Neural cell (in vitro differentiated cells): ENCODE data around the gene PPM1B. TPM values are rescaled to one million over a fixed set of nuclear protein-coding genes. Genes with fewer than 3 reads are reported as not detected.

ENCODE experiments used
- H2AFZ ChIP-seq: fragments of 200-600, 300-800 bp; sonication (generic), shearing (Covaris generic); 2 replicates; pipeline ENCODE4 v1.6.0; 2014; ENCODE audit warnings: low read depth, mild to moderate bottlenecking, antibody characterized with exemption, low read length, moderate library complexity
- H3F3A ChIP-seq: fragments of 200-600 bp; shearing (Covaris generic); 2 replicates; pipeline ENCODE4 v1.6.1; 2016; ENCODE audit warnings: mild to moderate bottlenecking, moderate library complexity, mixed read lengths, antibody characterized with exemption, low read length; ENCODE audit not compliant: insufficient read depth, poor library complexity, severe bottlenecking
- H3K27ac ChIP-seq: fragments of 200-600, 300-800 bp; sonication (generic), shearing (Covaris generic); 2 replicates; pipeline ENCODE4 v1.5.1; 2014; ENCODE audit warnings: mild to moderate bottlenecking, low read length, moderate library complexity
- H3K27me3 ChIP-seq: fragments of 300-800, 200-600 bp; sonication (generic), shearing (Covaris generic); 2 replicates; pipeline ENCODE4 v1.6.0; 2014; ENCODE audit warnings: mild to moderate bottlenecking, low read depth, low read length, moderate library complexity; ENCODE audit not compliant: insufficient read depth
- H3K36me3 ChIP-seq: fragments of 300-800, 200-600 bp; sonication (generic), shearing (Covaris generic); 2 replicates; pipeline ENCODE4 v1.5.1; 2014; ENCODE audit warnings: mild to moderate bottlenecking, antibody characterized with exemption, low read length, moderate library complexity; ENCODE audit not compliant: insufficient read depth
- H3K4me2 ChIP-seq: fragments of 300-800, 200-600 bp; sonication (generic), shearing (Covaris generic); 2 replicates; pipeline ENCODE4 v1.6.0; 2014; ENCODE audit warnings: mild to moderate bottlenecking, low read length
- H3K4me3 ChIP-seq: fragments of 300-800, 200-600 bp; sonication (generic), shearing (Covaris generic); 2 replicates; pipeline ENCODE4 v1.5.1; 2014; ENCODE audit warnings: mild to moderate bottlenecking, low read length, moderate library complexity
- H3K79me2 ChIP-seq: fragments of 200-600 bp; shearing (Covaris generic); replicated peaks from 2 replicates; pipeline ENCODE4 v1.6.0; 2014; ENCODE audit warnings: mild to moderate bottlenecking, low read length, moderate library complexity; ENCODE audit not compliant: insufficient read depth
- H3K9ac ChIP-seq: fragments of 300-800, 200-600 bp; sonication (generic), shearing (Covaris generic); 2 replicates; pipeline ENCODE4 v1.6.1; 2016; ENCODE audit warnings: mild to moderate bottlenecking, low read length, mixed read lengths
- H3K9me2 ChIP-seq: fragments of 200-600 bp; shearing (Covaris generic); 2 replicates; pipeline ENCODE4 v1.6.1; 2016; ENCODE audit warnings: mild to moderate bottlenecking, low read length, mixed read lengths; ENCODE audit not compliant: insufficient read depth
- H3K9me3 ChIP-seq: fragments of 200-600, 300-800 bp; sonication (generic), shearing (Covaris generic); 2 replicates; pipeline ENCODE4 v1.6.1; 2016; ENCODE audit warnings: mild to moderate bottlenecking, mixed run types, low read length, moderate library complexity, mixed read lengths
- H4K20me1 ChIP-seq: fragments of 200-600 bp; shearing (Covaris generic); 2 replicates; pipeline ENCODE4 v1.6.1; 2016; ENCODE audit warnings: mild to moderate bottlenecking, mixed run types; ENCODE audit not compliant: insufficient read depth
- CTCF ChIP-seq: fragments of 450-650 bp; IDR thresholded peaks from 2 replicates; pipeline ENCODE4 v1.5.1; 2014; ENCODE audit warnings: antibody characterized with exemption, mild to moderate bottlenecking, moderate library complexity; ENCODE audit not compliant: poor library complexity, severe bottlenecking
- EP300 ChIP-seq: fragments of 450-650 bp; conservative IDR thresholded peaks from 2 replicates; pipeline ENCODE4 v1.6.1; 2014; ENCODE audit warnings: antibody characterized with exemption, mild to moderate bottlenecking, moderate library complexity; ENCODE audit not compliant: poor library complexity, severe bottlenecking
- EZH2 ChIP-seq: fragments of 200-600, 300-800 bp; shearing (Covaris generic), sonication (generic); IDR thresholded peaks from 2 replicates; pipeline ENCODE4 v1.6.1; 2014; ENCODE audit warnings: antibody characterized with exemption, low read length, borderline replicate concordance, mild to moderate bottlenecking; ENCODE audit not compliant: insufficient read depth, poor library complexity, severe bottlenecking
- MXI1 ChIP-seq: fragments of 450-650 bp; conservative IDR thresholded peaks from 2 replicates; pipeline ENCODE4 v1.6.1; 2014; ENCODE audit warnings: antibody characterized with exemption, mild to moderate bottlenecking; ENCODE audit not compliant: poor library complexity, severe bottlenecking
- POLR2AphosphoS5 ChIP-seq: IDR thresholded peaks from 2 replicates; pipeline ENCODE4 v1.6.1; 2012
- RAD21 ChIP-seq: fragments of 450-650 bp; conservative IDR thresholded peaks from 2 replicates; pipeline ENCODE4 v1.6.1; 2014; ENCODE audit warnings: antibody characterized with exemption, mild to moderate bottlenecking, moderate library complexity
- SMC3 ChIP-seq: fragments of 450-650 bp; conservative IDR thresholded peaks from 2 replicates; pipeline ENCODE4 v1.6.1; 2014; ENCODE audit warnings: antibody characterized with exemption, mild to moderate bottlenecking, moderate library complexity; ENCODE audit not compliant: poor library complexity
- TAF1 ChIP-seq: IDR thresholded peaks from 2 replicates; pipeline ENCODE4 v1.6.1; 2012; ENCODE audit warnings: low read depth
- polyA plus RNA-seq: library from polyadenylated mRNA; depleted of rRNA; stranded (reverse); fragments of >200 nt; gene quantifications from 2 replicates; pipeline ENCODE4 v1.2.3, GENCODE V29; 2014
- TF ChIP-seq, protein P1 (sequence below): IDR thresholded peaks from 2 replicates; pipeline ENCODE4 v1.6.1; 2012; ENCODE audit warnings: borderline replicate concordance

PPM1B gene
- polyA plus RNA-seq, 1 donor from 2014 or later, result 116 TPM

GRCh38 chr2:44201648-44202165 lies 33.0 kb downstream of the PPM1B start:
- Histone ChIP-seq H3F3A (no peaks in the 10 kb centered on the region), H3K9ac (no peak overlapping the region), H2AFZ (no peak overlapping the region), H3K79me2 (peaks cover 44% of the 10 kb centered on the region), H3K27me3 (no peaks in the 10 kb centered on the region), H3K36me3 (peaks cover 7% of the 10 kb centered on the region), H3K27ac (no peak overlapping the region), H3K4me3 (no peak overlapping the region), H3K4me2 (no peak overlapping the region), H3K9me3 (no peaks in the 10 kb centered on the region), H3K9me2 (no peaks in the 10 kb centered on the region), H4K20me1 (no peaks in the 10 kb centered on the region)
- TF ChIP-seq EP300, result no peak
- TF ChIP-seq CTCF, result no peak
- TF ChIP-seq MXI1, result no peak
- TF ChIP-seq TAF1, result no peak
- TF ChIP-seq, protein P1, sequence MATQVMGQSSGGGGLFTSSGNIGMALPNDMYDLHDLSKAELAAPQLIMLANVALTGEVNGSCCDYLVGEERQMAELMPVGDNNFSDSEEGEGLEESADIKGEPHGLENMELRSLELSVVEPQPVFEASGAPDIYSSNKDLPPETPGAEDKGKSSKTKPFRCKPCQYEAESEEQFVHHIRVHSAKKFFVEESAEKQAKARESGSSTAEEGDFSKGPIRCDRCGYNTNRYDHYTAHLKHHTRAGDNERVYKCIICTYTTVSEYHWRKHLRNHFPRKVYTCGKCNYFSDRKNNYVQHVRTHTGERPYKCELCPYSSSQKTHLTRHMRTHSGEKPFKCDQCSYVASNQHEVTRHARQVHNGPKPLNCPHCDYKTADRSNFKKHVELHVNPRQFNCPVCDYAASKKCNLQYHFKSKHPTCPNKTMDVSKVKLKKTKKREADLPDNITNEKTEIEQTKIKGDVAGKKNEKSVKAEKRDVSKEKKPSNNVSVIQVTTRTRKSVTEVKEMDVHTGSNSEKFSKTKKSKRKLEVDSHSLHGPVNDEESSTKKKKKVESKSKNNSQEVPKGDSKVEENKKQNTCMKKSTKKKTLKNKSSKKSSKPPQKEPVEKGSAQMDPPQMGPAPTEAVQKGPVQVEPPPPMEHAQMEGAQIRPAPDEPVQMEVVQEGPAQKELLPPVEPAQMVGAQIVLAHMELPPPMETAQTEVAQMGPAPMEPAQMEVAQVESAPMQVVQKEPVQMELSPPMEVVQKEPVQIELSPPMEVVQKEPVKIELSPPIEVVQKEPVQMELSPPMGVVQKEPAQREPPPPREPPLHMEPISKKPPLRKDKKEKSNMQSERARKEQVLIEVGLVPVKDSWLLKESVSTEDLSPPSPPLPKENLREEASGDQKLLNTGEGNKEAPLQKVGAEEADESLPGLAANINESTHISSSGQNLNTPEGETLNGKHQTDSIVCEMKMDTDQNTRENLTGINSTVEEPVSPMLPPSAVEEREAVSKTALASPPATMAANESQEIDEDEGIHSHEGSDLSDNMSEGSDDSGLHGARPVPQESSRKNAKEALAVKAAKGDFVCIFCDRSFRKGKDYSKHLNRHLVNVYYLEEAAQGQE, result no peak
- no peak for TF ChIP-seq POLR2AphosphoS5
- TF ChIP-seq RAD21, result no peak
- TF ChIP-seq EZH2, result no peak
- TF ChIP-seq SMC3, result no peak

DNA sequence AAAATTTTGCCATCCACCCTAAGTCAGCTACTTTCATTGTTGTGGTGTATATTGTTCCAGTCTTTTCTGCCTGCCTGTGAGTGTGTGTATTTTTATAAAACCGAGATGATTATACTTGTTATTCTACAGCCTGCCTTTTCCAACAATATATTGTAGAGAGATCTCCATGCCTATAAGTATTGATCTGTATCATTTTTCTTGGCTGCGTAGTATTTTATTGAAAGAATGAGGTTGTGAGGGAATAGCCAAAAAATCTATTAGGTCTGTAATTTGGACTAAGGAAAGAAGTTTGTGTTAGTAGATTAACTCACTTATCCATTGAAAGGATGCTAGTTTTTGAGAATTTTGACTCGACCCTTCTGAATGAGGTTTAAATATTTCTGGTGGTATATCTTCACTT lies 34.9 kb downstream of the PPM1B start:
- no peaks in the 10 kb centered on the region for H3F3A ChIP-seq
- peaks cover 43% of the 10 kb centered on the region for H3K79me2 ChIP-seq
- H3K9me2 ChIP-seq, result no peaks in the 10 kb centered on the region
- no peak overlapping the region for H3K4me2 ChIP-seq
- H3K4me3 ChIP-seq, result no peak overlapping the region
- H2AFZ ChIP-seq, result no peak overlapping the region
- peaks cover 7% of the 10 kb centered on the region for H3K36me3 ChIP-seq
- no peaks in the 10 kb centered on the region for H4K20me1 ChIP-seq
- TF ChIP-seq, protein P1, result no peak
- TF ChIP-seq RAD21, result no peak
- TF ChIP-seq TAF1, result no peak
- no peak for TF ChIP-seq MXI1
- TF ChIP-seq POLR2AphosphoS5, result no peak
- TF ChIP-seq CTCF, result no peak
- TF ChIP-seq EZH2, result no peak
- TF ChIP-seq EP300, result no peak
- no peak for TF ChIP-seq SMC3
- H3K27ac ChIP-seq, result no peak overlapping the region
- no peak overlapping the region for H3K9ac ChIP-seq
- no peaks in the 10 kb centered on the region for H3K27me3 ChIP-seq
- no peaks in the 10 kb centered on the region for H3K9me3 ChIP-seq
